NK-92 (cell line): ENCODE data around the gene PCDH1.

Experiments
- DNase-seq: peaks from one replicate; lab custom pipeline; 2025; ENCODE audit not compliant: unreplicated experiment; lab: John Stamatoyannopoulos, UW

Gene PCDH1

GRCh38 chr5:141811287-141812155, 66.7 kb downstream of the PCDH1 start:
- DNase-seq: no peak

- DNase-seq: no peak
Observed at GRCh38 chr5:141810702-141811101, 67.5 kb downstream of the PCDH1 start.

GRCh38 chr5:141809380-141810096, 68.7 kb downstream of the PCDH1 start:
- DNase-seq: no peak

DNA sequence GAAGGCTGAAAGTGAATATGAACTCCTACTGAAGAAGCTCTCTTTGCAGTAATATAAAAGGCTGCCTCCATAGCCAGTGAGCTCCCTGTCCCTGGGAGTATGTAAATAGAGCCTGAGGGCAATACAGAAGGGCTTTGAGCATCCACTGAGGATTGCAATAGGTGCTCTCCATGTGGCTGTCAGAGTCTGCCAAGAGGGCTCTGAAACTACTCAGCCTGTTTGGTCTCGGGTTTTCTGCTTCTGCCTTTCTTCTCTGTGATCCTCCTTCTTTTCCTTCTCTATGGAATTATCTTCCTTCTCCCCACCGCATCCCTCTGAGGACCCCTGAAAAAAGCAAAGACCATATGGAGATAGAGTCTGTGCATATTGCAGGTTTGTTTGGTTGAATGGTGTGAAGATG, 69.4 kb downstream of the PCDH1 start:
- DNase-seq: no peak

- DNase-seq: no peak
Observed at GRCh38 chr5:141807732-141808131, 70.5 kb downstream of the PCDH1 start.

- DNase-seq: no peak
Observed at GRCh38 chr5:141807329-141807728, 70.9 kb downstream of the PCDH1 start.

DNA sequence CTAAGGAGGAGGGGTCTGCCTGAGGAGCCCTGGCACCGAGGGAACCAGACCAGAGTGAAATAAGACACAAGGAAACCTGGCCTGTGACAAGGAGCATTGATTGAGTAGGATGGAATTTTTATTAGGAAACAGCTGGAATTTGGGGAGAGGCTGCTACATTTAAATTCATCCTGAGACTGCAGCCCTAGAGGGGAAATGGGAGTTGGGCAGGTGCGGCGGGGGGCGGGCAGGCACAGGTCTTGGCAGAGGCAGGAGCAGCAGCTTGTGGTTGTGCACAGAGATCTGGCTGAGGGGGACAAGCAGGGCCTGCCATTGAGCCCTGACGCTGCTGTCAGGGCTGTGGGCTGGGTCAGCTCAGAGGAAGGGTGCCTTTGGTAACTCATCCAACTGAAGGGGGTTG, 71.6 kb downstream of the PCDH1 start:
- no peak for DNase-seq

GRCh38 chr5:141805874-141806595, 72.2 kb downstream of the PCDH1 start:
- no peak for DNase-seq

- no peak for DNase-seq
Observed at GRCh38 chr5:141804475-141804874, 73.7 kb downstream of the PCDH1 start.
